ENCODE results near the gene KDM5C.
"Not testable (repeated sequence)": the region's sequence is repeated elsewhere in the genome, so short reads cannot be mapped to it uniquely, and the experiment has no call there.

Gene KDM5C

DNA sequence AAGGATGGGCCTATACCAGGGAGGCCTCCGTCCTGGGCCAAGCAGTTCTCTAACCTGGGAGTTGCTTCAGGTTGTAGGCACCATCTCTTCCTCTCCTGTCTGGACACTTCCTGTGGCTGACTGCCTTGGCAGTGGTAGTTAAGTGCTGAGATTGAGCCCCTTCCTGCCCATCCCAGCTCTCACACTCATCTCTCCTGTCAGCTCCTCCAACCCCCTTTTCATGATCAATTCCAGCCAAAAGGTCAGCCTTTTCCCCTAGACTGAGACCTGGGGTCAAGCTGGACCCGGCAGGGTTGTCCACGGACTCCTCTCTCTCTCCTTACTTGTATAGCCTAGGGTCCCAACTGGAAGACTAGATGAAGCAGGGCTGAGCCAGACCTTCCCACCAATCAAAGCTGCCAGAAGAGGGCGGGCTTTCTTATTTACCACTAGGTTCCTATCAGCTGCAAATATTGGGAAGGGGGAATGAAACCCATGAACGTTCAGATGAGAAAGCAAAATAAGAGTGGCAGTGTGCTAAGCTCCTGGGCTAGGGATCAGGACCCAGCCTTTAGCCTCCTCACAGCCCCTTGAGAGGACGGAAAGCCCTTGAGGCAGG is 34.5 kb downstream of the KDM5C start:
- no peak for DNase-seq

DNA sequence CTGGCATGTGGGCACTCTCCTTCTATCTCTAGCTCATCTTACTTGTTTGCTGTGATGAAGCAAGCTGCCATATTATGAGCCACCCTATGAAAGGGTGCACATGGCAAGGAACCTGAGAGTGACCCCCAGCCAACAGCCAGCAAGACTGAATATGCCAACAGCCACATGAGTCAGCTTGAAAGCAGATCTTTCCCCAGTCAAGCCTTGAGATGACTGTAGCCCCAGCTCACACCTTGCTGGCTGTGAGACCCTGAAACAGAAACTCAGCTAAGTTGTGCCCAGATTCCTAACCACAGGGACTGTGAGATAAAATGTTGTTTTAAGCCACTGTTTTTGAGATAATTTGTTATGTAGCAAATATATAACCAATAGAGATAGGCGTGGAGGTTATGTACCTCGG is 36.2 kb downstream of the KDM5C start:
- DNase-seq = no peak

DNA sequence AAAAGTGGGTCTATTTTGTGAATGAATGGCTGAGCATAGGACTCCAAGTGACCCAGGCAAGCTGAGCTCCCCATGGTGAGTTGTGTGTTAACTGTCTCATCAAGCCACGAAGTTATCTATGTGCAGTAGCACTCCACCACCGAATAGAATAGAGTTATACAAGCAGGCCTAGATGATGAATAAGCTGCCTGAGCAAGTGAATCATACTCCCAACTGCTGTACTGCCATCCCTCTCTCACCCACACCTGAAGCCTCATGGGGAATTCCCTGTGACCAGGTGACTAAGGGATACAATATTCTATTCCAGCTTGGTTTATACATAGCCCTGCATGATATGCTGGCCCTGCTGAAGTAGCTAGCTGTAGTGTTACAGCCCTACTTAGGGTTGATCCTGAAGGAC is 38.7 kb downstream of the KDM5C start:
- peak in 1 of 2 donors; percentile 26 for DNase-seq

DNA sequence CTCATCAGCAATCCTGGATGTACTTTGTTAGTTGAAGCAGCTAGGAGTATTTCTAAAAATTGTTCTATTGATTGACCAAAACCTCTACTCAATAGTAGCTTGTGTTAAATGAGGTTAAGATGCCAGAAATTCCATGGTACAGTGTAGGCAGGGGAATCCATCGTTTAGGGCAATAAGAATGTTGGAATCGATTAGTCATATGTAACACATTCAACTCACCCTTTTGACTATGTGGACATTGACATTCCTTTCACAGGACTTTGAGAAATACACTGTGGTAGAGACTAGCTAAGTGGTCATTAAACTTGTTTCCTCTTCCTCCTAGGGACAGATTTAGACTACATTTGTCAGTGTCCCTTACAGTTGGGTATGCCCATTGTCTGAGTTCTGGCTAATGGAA is 40.2 kb downstream of the KDM5C start:
- no peak for DNase-seq

DNA sequence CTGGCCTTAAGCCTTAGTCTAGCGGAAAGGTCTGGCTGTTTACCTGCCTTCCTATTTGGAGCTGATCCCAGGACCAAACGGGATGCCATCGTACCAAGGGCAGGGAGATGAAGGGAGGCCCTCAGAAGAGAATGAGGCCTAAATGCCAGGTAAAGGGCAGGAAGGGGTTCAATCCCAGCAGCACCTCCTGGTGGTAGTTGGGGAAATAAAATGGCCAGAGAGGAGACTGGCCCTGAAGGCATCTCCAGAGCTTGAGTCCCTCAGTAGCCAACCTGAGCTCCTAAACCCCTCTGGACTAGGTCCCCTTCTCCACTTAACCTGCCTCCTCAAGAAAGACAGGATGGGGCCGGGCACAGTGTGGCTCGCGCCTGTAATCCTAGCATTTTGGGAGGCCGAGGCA is 53.7 kb downstream of the KDM5C start:
- DNase-seq = no peak

DNA sequence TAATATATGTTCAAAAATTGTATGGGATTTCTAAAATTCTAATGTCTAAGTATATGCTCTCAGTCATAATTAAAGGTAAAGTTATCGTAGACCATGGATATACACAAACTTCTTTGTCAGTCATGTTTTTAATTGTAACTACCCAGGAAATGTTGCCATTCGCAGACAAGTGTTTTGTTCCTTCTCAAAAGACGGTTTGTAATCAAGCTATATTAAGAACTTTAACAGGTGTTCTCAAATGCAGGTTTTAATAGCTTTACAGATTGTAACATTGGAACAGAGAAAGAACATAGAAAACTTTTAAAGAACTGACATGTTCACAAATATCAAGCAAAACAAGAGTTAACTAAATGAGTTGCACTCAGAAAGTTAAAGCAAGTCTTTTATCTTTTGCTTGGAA is 58.9 kb downstream of the KDM5C start:
- DNase-seq = no peak

DNA sequence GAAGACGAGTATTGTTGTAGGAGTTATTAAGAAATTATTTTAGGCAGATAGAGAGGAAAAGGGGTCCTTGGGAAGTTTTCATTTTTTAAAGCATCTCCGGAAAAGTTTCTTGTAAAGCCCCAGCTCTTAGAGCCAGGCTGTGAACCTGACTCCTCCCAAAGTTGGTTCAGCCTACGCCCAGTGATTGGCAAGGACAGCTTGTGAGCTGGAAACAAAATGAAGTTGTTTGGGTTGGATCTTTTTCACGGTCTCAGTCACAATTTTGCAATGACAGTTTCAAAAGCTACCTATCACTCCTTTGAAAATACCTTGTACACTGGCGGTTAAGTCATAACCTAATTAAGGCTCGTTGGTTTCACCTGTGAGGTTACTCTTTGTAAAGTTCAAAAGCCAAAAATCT is 60.4 kb downstream of the KDM5C start:
- not testable (repeated sequence) for DNase-seq

DNA sequence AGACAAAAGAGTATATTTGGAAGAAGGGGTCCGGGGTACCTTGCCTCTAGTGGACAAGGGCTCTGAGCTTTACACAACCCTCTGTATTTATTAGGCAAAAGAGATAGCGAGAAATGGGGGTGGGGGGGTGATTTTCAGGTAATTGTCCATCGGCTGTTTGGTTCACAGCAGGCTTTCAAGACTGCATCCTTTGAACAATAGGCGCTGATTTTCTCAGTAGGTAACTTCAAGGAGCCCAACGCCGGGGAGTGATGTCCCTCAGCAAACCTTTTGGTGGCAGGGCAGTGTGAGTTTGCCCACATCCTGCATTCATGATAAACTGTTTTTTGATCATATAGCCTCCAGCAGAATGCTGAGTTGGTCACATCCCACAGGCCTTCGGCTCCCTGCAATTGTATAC is 61.6 kb downstream of the KDM5C start:
- no peak for DNase-seq

DNA sequence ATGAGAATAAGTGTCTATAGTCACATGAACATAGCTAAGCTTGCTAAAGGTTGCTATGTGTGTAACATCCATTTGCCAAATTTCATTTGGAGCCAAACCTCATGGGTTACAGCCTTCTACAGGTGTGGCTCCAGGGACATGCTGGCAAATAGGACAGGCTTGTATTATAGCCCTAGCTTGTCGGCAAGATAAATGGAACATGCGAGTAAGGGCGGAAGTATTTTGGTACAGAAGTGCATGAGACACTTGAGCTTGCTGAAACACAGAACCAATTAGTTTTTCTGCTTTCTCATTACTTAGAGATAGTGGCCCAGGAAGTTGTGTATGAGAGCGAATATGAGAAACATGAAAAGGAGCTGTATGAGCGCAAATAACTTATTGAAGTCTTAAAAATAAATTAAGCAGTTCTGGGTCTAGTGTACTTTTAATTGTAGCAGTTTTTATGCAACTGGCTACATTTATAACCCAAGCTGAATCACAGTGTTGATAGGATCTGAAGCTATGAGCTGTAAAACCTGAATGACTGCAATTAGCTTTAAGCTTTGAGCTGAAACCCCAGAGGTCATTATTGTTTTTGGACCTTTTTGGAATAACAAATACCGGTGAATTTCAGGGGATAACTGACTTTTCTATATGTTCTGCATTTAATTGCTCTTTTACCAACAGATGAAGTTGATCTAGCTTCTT is 64.6 kb downstream of the KDM5C start:
- DNase-seq = no peak

DNA sequence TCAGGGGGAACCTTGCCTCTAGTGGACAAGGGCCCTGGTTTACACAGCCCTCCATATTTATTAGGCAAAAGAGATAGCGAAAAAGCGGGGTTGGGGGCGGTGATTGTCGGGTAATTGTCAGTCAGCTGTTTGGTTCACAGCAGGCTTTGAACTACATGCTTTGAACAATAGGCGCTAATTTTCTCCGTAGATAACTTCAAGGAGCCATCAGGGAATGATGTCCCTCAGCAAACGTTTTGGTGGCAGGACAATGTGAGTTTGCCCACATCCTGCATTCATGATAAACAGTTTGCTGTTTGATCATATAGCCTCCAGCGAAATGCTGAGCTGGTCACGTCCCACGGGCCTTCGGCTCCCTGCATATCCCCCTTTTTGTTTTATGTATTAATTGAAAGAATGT is 65.8 kb downstream of the KDM5C start:
- DNase-seq = no peak

DNA sequence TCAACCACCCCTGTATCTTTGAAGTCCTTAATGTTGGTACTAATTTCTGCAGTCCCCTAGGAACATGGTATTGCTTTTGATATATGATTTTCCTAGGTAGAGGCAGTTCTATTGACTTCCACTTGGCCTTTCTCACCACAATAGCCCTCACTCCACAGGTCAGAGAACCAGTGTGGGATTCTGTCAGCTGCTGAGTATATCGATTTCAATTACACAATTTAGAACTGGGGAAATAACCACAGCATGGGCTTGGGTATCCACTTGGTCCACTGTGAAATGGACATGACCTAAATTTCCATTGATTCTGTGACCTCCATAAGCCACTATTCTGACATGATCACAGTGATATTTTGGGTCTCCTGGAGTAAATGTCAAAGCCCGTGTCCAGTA is 68.8 kb downstream of the KDM5C start:
- no peak for DNase-seq

DNA sequence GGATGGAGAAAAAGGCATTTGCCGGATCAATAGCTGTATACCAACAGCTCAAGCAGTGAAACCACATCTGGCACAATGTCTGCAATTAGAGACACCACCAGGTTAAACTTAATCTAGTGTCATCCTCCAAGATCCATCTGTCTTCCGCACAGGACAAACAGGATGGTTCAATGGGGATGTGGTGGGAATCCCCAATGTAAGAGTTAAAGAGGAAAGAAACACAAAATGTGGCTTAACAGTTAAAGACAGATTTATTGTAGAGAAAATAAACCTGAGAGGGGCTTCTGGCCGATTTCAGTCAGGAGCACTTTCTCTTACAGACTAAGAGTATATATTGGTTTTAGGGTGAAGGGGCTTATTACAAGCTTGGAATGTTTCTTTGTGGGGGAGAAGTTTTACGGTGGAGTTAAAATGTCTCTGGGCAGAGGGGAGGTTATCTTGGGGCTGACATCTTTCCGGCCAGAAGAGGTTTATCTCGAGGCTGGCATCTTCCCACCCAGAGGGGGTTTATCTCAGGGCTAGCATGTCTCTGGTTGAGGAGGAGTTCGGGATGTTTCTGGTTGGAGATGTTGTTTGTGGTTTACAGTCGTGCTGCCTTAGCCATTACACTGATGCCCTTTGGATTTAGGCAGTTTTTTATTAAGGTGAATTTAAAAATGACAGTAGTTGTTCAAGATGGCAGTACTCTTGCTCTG is 69.3 kb downstream of the KDM5C start:
- no peak for DNase-seq

DNA sequence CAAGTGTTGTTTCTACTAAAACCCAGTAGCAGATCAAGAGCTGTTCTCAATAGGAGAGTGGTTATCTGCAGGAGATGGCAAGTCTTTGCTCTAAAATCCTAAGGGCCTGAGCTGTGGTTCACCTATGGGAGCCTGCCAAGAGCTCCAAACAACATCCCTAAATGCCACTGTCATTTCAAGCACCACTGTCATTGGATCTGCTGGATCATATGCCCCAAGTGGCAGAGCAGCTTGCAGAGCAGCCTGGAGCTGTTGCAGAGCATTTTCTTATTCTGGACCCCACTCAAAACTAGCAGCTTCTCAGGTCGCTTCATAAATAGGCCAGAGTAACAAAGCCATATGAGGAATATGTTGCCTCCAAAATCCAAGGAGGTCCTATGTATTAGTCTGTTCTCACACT is 71.4 kb downstream of the KDM5C start:
- no peak for DNase-seq

Measured in activated CD4-positive, alpha-beta T cell treated with anti-CD3 and anti-CD28 coated beads for 4 hours (primary cell).